ENCODE measurements around the gene MARVELD1.

- TF ChIP-seq CTCF (IDR thresholded peaks at IDR 0.05): no peak
- TF ChIP-seq POLR2A (IDR thresholded peaks at IDR 0.05): no peak
These were observed 51.7 kb downstream of the MARVELD1 start for GRCh38 chr10:97765201-97765600.

Data from heart left ventricle (tissue), 13 donors.